A549 (cell line): Measurements from ENCODE around the gene SLC35B4.

Experiments
- CHD4 ChIP-seq: fragments of 200-600 bp; sonication (generic); IDR thresholded peaks from 2 replicates; pipeline ENCODE4 v1.6.1; 2016; ENCODE audit warnings: antibody characterized with exemption, mild to moderate bottlenecking, borderline replicate concordance
- HOXA7 ChIP-seq: fragments of 250-450 bp; sonication (Bioruptor Pico); IDR thresholded peaks from 2 replicates; pipeline ENCODE4 v1.5.0; 2020; ENCODE audit warnings: mild to moderate bottlenecking, moderate library complexity
- MYC ChIP-seq: IDR thresholded peaks from 2 replicates; pipeline ENCODE4 v1.6.1; 2012; ENCODE audit warnings: mild to moderate bottlenecking, inconsistent platforms, low read length, improper control_type of control experiment, borderline replicate concordance
- TF ChIP-seq, protein P1 (sequence below): fragments of >200 bp; sonication (Bioruptor Twin); formaldehyde crosslinking; IDR thresholded peaks from 3 replicates; pipeline ENCODE4 v1.5.1; 2016

DNA sequence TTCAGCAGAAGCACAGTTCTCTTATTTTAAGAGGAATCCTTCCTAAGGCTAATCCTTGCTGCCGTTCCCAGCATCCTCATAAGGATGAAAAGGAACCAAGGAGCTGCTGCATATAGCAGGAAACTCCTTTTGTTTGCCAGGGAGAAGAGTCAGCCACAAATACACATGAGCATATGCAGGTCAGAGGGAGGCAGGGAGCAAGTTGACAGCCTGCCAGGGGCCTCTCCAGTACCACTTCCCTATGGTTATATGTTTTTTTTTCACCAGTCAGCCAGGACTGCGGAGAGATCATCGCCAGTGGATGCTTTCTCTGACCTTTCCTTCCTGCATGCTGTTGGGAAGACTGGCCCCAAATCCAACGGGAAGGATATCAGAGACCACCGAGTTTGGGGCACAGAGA, 39.8 kb downstream of the SLC35B4 start:
- TF ChIP-seq HOXA7 (CRISPR knock-in tag) (no peak), MYC (no peak), CHD4 (no peak)
- TF ChIP-seq, protein P1, sequence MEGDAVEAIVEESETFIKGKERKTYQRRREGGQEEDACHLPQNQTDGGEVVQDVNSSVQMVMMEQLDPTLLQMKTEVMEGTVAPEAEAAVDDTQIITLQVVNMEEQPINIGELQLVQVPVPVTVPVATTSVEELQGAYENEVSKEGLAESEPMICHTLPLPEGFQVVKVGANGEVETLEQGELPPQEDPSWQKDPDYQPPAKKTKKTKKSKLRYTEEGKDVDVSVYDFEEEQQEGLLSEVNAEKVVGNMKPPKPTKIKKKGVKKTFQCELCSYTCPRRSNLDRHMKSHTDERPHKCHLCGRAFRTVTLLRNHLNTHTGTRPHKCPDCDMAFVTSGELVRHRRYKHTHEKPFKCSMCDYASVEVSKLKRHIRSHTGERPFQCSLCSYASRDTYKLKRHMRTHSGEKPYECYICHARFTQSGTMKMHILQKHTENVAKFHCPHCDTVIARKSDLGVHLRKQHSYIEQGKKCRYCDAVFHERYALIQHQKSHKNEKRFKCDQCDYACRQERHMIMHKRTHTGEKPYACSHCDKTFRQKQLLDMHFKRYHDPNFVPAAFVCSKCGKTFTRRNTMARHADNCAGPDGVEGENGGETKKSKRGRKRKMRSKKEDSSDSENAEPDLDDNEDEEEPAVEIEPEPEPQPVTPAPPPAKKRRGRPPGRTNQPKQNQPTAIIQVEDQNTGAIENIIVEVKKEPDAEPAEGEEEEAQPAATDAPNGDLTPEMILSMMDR, result no peak
